SK-N-SH treated with all-trans-retinoic acid at 6 μM for 48 hours (cell line): Measurements from ENCODE around the gene SCYGR2.

ENCODE experiments used
- ISL1 ChIP-seq: fragments of 250-450 bp; sonication (Bioruptor Pico); IDR thresholded peaks from 2 replicates; pipeline ENCODE4 v2.1.2; 2022; ENCODE audit warnings: mild to moderate bottlenecking, moderate library complexity
- TOX ChIP-seq: fragments of 250-450 bp; sonication (Bioruptor Pico); IDR thresholded peaks from 2 replicates; pipeline ENCODE4 v1.8.0; 2021; ENCODE audit warnings: mild to moderate bottlenecking, moderate library complexity, borderline replicate concordance
- ZC3H10 ChIP-seq: fragments of 250-450 bp; sonication (Bioruptor Pico); IDR thresholded peaks from 2 replicates; pipeline ENCODE4 v1.5.1; 2021; ENCODE audit warnings: mild to moderate bottlenecking, moderate library complexity
- TF ChIP-seq, protein P1 (sequence below): fragments of 250-450 bp; sonication (Bioruptor Pico); IDR thresholded peaks from 2 replicates; pipeline ENCODE4 v1.5.0; 2020; ENCODE audit warnings: mild to moderate bottlenecking, moderate library complexity

DNA sequence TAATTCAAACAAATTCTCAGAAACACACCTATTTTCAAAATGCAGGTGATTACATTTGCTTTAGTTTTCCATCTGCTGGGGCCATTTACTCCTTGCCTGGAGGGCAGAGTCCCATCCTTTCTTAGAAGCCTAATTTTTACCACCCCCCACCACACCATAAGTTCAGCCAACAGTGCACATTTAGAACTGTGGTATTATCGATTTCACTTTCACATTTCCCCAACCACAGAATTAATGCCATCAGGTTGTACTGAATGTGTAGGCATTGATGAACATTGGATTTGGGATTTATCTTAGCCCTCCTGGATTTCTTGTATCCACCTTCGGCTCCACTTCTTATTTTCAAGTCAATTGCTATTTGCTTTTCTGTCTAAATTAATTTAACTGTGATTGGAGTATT, 11.4 kb downstream of the SCYGR2 start:
- TF ChIP-seq ZC3H10 (no peak), ISL1 (no peak), TOX (CRISPR knock-in tag) (no peak)
- TF ChIP-seq, protein P1, sequence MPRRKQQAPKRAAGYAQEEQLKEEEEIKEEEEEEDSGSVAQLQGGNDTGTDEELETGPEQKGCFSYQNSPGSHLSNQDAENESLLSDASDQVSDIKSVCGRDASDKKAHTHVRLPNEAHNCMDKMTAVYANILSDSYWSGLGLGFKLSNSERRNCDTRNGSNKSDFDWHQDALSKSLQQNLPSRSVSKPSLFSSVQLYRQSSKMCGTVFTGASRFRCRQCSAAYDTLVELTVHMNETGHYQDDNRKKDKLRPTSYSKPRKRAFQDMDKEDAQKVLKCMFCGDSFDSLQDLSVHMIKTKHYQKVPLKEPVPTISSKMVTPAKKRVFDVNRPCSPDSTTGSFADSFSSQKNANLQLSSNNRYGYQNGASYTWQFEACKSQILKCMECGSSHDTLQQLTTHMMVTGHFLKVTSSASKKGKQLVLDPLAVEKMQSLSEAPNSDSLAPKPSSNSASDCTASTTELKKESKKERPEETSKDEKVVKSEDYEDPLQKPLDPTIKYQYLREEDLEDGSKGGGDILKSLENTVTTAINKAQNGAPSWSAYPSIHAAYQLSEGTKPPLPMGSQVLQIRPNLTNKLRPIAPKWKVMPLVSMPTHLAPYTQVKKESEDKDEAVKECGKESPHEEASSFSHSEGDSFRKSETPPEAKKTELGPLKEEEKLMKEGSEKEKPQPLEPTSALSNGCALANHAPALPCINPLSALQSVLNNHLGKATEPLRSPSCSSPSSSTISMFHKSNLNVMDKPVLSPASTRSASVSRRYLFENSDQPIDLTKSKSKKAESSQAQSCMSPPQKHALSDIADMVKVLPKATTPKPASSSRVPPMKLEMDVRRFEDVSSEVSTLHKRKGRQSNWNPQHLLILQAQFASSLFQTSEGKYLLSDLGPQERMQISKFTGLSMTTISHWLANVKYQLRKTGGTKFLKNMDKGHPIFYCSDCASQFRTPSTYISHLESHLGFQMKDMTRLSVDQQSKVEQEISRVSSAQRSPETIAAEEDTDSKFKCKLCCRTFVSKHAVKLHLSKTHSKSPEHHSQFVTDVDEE (CRISPR knock-in tag): no peak
